SU-DHL-6 (cell line): ENCODE results near the gene ROR1.

ENCODE experiments used
- H2AFZ ChIP-seq: fragments of 200-600 bp; sonication (generic); 2 replicates; pipeline ENCODE4 v1.6.1; 2014; ENCODE audit warnings: low read depth, mild to moderate bottlenecking, moderate library complexity, mixed read lengths, antibody characterized with exemption, low read length; ENCODE audit not compliant: severe bottlenecking
- H3F3A ChIP-seq: fragments of 200-600 bp; shearing (Covaris generic); 2 replicates; pipeline ENCODE4 v1.6.0; 2016; ENCODE audit warnings: antibody characterized with exemption, mild to moderate bottlenecking; ENCODE audit not compliant: insufficient read depth
- H3K27ac ChIP-seq: fragments of 200-600 bp; sonication (generic); 2 replicates; pipeline ENCODE4 v1.5.1; 2016; ENCODE audit warnings: low read depth, mild to moderate bottlenecking, low read length, moderate library complexity, mixed read lengths
- H3K27me3 ChIP-seq: fragments of 200-600 bp; sonication (generic), shearing (Covaris generic); 2 replicates; pipeline ENCODE4 v1.6.0; 2014; ENCODE audit warnings: mild to moderate bottlenecking, low read length
- H3K36me3 ChIP-seq: fragments of 200-600 bp; sonication (generic); 2 replicates; pipeline ENCODE4 v1.6.1; 2014; ENCODE audit warnings: mild to moderate bottlenecking, low read length, mixed read lengths
- H3K4me2 ChIP-seq: fragments of 300-600, 200-600 bp; shearing (Covaris generic), sonication (generic); 2 replicates; pipeline ENCODE4 v1.6.0; 2014; ENCODE audit warnings: low read length, low read depth, mild to moderate bottlenecking; ENCODE audit not compliant: poor library complexity, severe bottlenecking
- H3K4me3 ChIP-seq: fragments of 200-600 bp; sonication (generic); 2 replicates; pipeline ENCODE4 v1.5.1; 2014; ENCODE audit warnings: antibody characterized with exemption, low read length, mild to moderate bottlenecking, mixed read lengths; ENCODE audit not compliant: insufficient read depth, poor library complexity, severe bottlenecking
- H3K79me2 ChIP-seq: fragments of 200-600 bp; sonication (generic); 2 replicates; pipeline ENCODE4 v1.6.1; 2014; ENCODE audit warnings: mild to moderate bottlenecking, low read length, moderate library complexity; ENCODE audit not compliant: insufficient read depth
- H3K9ac ChIP-seq: fragments of 200-600 bp; sonication (generic); 2 replicates; pipeline ENCODE4 v1.7.0; 2014; ENCODE audit warnings: mild to moderate bottlenecking, low read length
- H3K9me2 ChIP-seq: fragments of 200-600 bp; sonication (generic); replicated peaks from 2 replicates; pipeline ENCODE4 v1.6.1; 2014; ENCODE audit warnings: low read length; ENCODE audit not compliant: insufficient read depth
- H3K9me3 ChIP-seq: fragments of 200-600 bp; sonication (generic); 2 replicates; pipeline ENCODE4 v1.6.1; 2014; ENCODE audit warnings: low read length, mixed read lengths; ENCODE audit not compliant: insufficient read depth
- H4K20me1 ChIP-seq: fragments of 200-600 bp; sonication (generic); 2 replicates; pipeline ENCODE4 v1.6.1; 2014; ENCODE audit warnings: low read depth, mild to moderate bottlenecking, antibody characterized with exemption, low read length, moderate library complexity, mixed read lengths
- CTCF ChIP-seq: fragments of 200-600 bp; sonication (generic); IDR thresholded peaks from one replicate; pipeline ENCODE4 v1.5.1; 2017; ENCODE audit warnings: antibody characterized with exemption, mild to moderate bottlenecking, low read length, moderate library complexity; ENCODE audit not compliant: insufficient read depth, poor library complexity, severe bottlenecking
- EZH2phosphoT487 ChIP-seq: fragments of 200-600 bp; sonication (generic), shearing (Covaris generic); conservative IDR thresholded peaks from 2 replicates; pipeline ENCODE4 v1.6.1; 2018; ENCODE audit warnings: mild to moderate bottlenecking, antibody characterized with exemption, low read length, moderate library complexity, mixed read lengths

Gene ROR1

GRCh38 chr1:64184003-64184440 lies 410.2 kb downstream of the ROR1 start:
- Histone ChIP-seq H2AFZ (no peak overlapping the region), H3F3A (no peaks in the 10 kb centered on the region), H3K79me2 (no peaks in the 10 kb centered on the region), H3K9me3 (no peaks in the 10 kb centered on the region), H3K9ac (no peak overlapping the region), H3K9me2 (no peaks in the 10 kb centered on the region), H4K20me1 (no peaks in the 10 kb centered on the region), H3K27me3 (0 out of 2 replicates have a peak, but pooled peaks cover 5% of the 10 kb centered on the region), H3K36me3 (no peaks in the 10 kb centered on the region), H3K4me3 (no peak overlapping the region), H3K27ac (no peak overlapping the region), H3K4me2 (no peak overlapping the region)
- TF ChIP-seq EZH2phosphoT487 (no peak), CTCF (no peak)

GRCh38 chr1:64186138-64186897 lies 412.5 kb downstream of the ROR1 start:
- Histone ChIP-seq H3K79me2 (no peaks in the 10 kb centered on the region), H3K4me3 (no peak overlapping the region), H4K20me1 (no peaks in the 10 kb centered on the region), H3K27me3 (no peaks in the 10 kb centered on the region), H3K36me3 (no peaks in the 10 kb centered on the region), H3K27ac (no peak overlapping the region), H2AFZ (no peak overlapping the region), H3K9ac (no peak overlapping the region), H3F3A (no peaks in the 10 kb centered on the region), H3K9me3 (no peaks in the 10 kb centered on the region), H3K9me2 (no peaks in the 10 kb centered on the region), H3K4me2 (no peak overlapping the region)
- TF ChIP-seq CTCF: no peak

GRCh38 chr1:64186898-64187280 lies 413.1 kb downstream of the ROR1 start:
- no peaks in the 10 kb centered on the region for H4K20me1 ChIP-seq
- no peaks in the 10 kb centered on the region for H3K27me3 ChIP-seq
- H3K4me3 ChIP-seq: no peak overlapping the region
- no peak overlapping the region for H3K9ac ChIP-seq
- no peaks in the 10 kb centered on the region for H3F3A ChIP-seq
- TF ChIP-seq CTCF (no peak), EZH2phosphoT487 (no peak)
- H3K9me2 ChIP-seq: no peaks in the 10 kb centered on the region
- no peaks in the 10 kb centered on the region for H3K9me3 ChIP-seq
- no peaks in the 10 kb centered on the region for H3K36me3 ChIP-seq
- no peaks in the 10 kb centered on the region for H3K79me2 ChIP-seq
- H3K27ac ChIP-seq: no peak overlapping the region
- no peak overlapping the region for H3K4me2 ChIP-seq
- no peak overlapping the region for H2AFZ ChIP-seq
